AG10803 (cell line): Measurements from ENCODE around the gene TPM1.

Source experiments
- DNase-seq: peaks from one replicate; pipeline ENCODE4 v3.0.0; 2010; ENCODE audit warnings: low read depth
- H3K4me3 ChIP-seq: 2 replicates; pipeline ENCODE4 v1.5.1; 2011; ENCODE audit warnings: mild to moderate bottlenecking, low read length, control low read depth
- CTCF ChIP-seq: conservative IDR thresholded peaks from 2 replicates; pipeline ENCODE4 v1.5.1; 2011; ENCODE audit warnings: mild to moderate bottlenecking, low read length, control low read depth, inconsistent platforms

TPM1 gene

GRCh38 chr15:63075015-63075983 is 32.8 kb downstream of the TPM1 start:
- TF ChIP-seq CTCF, result no peak
- no peak overlapping the region for H3K4me3 ChIP-seq

GRCh38 chr15:63075984-63076713 is 33.6 kb downstream of the TPM1 start:
- no peak for DNase-seq
- no peak overlapping the region for H3K4me3 ChIP-seq
- no peak for TF ChIP-seq CTCF

More at GRCh38 chr15:63075015-63075983, 32.8 kb downstream of the TPM1 start:
- no peak for DNase-seq

GRCh38 chr15:63076714-63077046 is 34.1 kb downstream of the TPM1 start:
- no peak for DNase-seq
- no peak overlapping the region for H3K4me3 ChIP-seq
- no peak for TF ChIP-seq CTCF

DNA sequence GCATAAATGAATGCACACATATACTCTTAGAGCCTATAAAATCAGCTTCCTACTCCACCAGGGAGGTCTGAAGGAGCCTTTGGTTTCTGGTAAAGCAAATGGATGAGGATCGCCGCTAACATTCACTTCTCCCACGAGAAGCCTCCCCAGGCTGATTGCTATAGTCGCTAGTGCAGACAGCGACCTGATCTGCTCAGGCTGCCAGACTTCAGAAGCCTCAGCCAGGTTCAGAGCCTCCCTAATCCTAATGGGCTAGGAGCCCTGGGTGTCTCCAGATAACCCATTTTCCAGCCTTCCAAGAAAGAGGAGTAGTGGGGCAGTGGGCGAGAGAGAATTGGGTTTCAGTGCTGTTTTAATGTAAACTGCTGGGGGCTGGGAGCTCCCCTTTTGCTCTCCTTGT is 35.4 kb downstream of the TPM1 start:
- no peak for TF ChIP-seq CTCF
- H3K4me3 ChIP-seq, result no peak overlapping the region
- DNase-seq, result no peak

DNA sequence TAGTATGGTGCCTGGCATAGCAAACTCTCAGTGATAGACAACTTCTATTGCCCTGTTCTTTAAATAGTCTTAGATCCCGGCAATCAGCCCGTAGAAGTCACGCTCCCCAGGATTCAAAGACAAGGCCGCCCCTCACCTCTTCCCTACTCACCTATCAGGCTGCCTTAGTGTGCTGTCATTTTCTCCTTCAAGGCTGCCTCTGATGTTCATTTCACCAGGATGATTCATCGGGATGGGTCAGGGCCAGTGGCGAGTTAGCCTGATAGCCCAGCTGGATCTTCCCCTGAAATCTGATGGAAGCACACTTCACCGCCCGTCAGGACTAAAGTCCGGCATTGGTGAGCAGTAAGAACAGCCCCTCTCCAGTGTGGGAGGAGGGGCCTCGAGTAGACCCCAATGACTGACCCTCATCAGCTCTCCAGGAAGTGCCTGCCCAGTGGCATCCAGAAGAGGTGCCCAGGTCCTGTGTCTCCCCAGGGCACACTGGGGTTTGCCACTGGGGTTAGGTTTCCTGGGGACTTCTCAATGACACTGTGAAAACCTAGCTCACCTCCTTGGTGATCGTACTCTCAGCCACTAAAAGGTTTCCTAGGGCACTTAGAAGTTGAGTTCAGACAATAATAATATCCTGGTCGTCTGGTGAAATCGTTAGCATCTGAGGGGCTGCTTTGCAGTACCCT is 37.5 kb downstream of the TPM1 start:
- TF ChIP-seq CTCF, result no peak
- DNase-seq, result no peak
- no peak overlapping the region for H3K4me3 ChIP-seq

DNA sequence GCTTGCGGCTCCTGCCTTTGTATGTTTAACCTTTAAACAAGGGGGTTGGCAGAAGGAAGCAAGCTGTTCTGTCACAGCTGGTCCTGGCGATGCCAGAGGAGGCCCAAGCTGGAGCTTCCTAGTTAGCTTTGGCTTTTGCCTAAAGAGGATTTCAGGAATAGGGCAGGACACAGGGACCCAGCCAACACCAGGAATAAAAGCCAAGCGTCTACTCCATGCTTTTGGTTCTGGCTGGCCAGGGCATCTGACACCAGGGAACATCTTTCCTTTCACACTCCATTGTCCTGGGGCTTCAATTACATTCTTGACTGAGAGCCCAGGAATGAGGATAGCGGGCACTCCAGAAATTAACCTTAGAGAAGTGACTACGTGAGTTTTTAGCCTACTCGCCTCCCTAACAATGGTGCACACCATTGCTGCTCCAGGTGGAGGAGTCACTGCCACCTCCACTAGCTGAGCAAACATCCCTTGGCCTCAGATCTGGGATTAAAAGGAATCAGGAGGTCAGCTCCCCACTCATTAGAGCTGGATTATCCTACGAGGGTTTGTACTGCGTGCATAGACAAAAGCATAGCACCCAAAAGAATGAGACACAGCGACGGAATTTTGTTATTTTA is 38.2 kb downstream of the TPM1 start:
- no peak for DNase-seq
- no peak for TF ChIP-seq CTCF
- H3K4me3 ChIP-seq, result no peak overlapping the region
